H1 (cell line): ENCODE data around the gene DMGDH. TPM values are rescaled to one million over a fixed set of nuclear protein-coding genes. Genes with fewer than 3 reads are reported as not detected.

ENCODE experiments used
- CTCF ChIA-PET: fragments of 300-600 bp; sonication (Branson Sonifier 250); formaldehyde crosslinking; loops from one replicate; lab custom pipeline; 2021; ENCODE audit not compliant: partially characterized antibody; lab: Charles Lee
- POLR2A ChIA-PET: fragments of 300-600 bp; sonication (Branson Sonifier 250); formaldehyde crosslinking; loops from one replicate; lab custom pipeline; 2021; ENCODE audit warnings: inconsistent platforms; ENCODE audit not compliant: partially characterized antibody; lab: Charles Lee
- DNase-seq, 2 experiments: peaks; one replicate each; pipeline versions ENCODE4 v3.0.0 to v3.0.0-alpha.2; 2010 to 2022; ENCODE audit warnings: low spot score in 2 of 2, low read depth in 1 of 2, mixed read lengths in 1 of 2
- FAIRE-seq: peaks from 2 replicates; lab custom pipeline; 2011; peaks lifted over from hg19 to GRCh38; lab: Jason Lieb, UNC
- H2AFZ ChIP-seq: 2 replicates; pipeline ENCODE4 v1.8.1; 2012; ENCODE audit warnings: low read length, inconsistent platforms
- H2AK5ac ChIP-seq: 2 replicates; pipeline ENCODE4 v1.6.1; 2013; ENCODE audit warnings: low read depth, low read length
- H2BK120ac ChIP-seq: replicated peaks from 2 replicates; pipeline ENCODE3; 2013; ENCODE audit warnings: low read depth, low read length, inconsistent platforms
- H2BK12ac ChIP-seq: 2 replicates; pipeline ENCODE4 v1.6.1; 2013; ENCODE audit warnings: low read depth, low read length
- H2BK15ac ChIP-seq: 2 replicates; pipeline ENCODE4 v1.6.1; 2013; ENCODE audit warnings: low read length
- H2BK20ac ChIP-seq: 2 replicates; pipeline ENCODE4 v1.6.1; 2013; ENCODE audit warnings: low read length
- H2BK5ac ChIP-seq: 2 replicates; pipeline ENCODE4 v1.6.1; 2013; ENCODE audit warnings: low read depth, low read length
- H3K14ac ChIP-seq: 2 replicates; pipeline ENCODE4 v1.6.1; 2013; ENCODE audit warnings: inconsistent platforms; ENCODE audit not compliant: insufficient read length
- H3K18ac ChIP-seq: 2 replicates; pipeline ENCODE4 v1.6.1; 2013; ENCODE audit warnings: low read length; ENCODE audit errors: extremely low read depth
- H3K23ac ChIP-seq: 2 replicates; pipeline ENCODE4 v1.6.1; 2013; ENCODE audit warnings: inconsistent platforms; ENCODE audit not compliant: insufficient read length
- H3K23me2 ChIP-seq: 2 replicates; pipeline ENCODE4 v1.6.1; 2013; ENCODE audit warnings: low read depth, low read length
- H3K27ac ChIP-seq: 2 replicates; pipeline ENCODE4 v1.6.1; 2011; ENCODE audit warnings: low read depth, low read length, inconsistent platforms
- H3K27me3 ChIP-seq, 4 experiments: replicated peaks in 1 of 4; 1 replicate in 1 of 4; 2 replicates in 3 of 4; pipeline versions ENCODE4 v1.6.1 to v1.8.1; 2011 to 2013; ENCODE audit warnings: low read length in 3 of 4, mild to moderate bottlenecking in 3 of 4, inconsistent platforms in 2 of 4, mixed read lengths in 2 of 4, moderate library complexity in 1 of 4; ENCODE audit not compliant: control insufficient read depth in 3 of 4, insufficient read depth in 3 of 4; ENCODE audit errors: extremely low read depth in 1 of 4
- H3K36me3 ChIP-seq, 4 experiments: 2 replicates each; pipeline versions ENCODE4 v1.6.1 to v1.8.1; 2011 to 2013; ENCODE audit warnings: mild to moderate bottlenecking in 4 of 4, low read length in 3 of 4, moderate library complexity in 2 of 4, control low read depth in 1 of 4, inconsistent platforms in 1 of 4; ENCODE audit not compliant: insufficient read depth in 4 of 4, control insufficient read depth in 2 of 4
- H3K4ac ChIP-seq: replicated peaks from 2 replicates; pipeline ENCODE3; 2013; ENCODE audit warnings: low read length, low read depth, mixed read lengths, inconsistent platforms; ENCODE audit not compliant: insufficient read length
- H3K4me1 ChIP-seq, 4 experiments: replicated peaks in 1 of 4; 1 replicate in 1 of 4; 2 replicates in 3 of 4; pipeline versions ENCODE4 v1.6.1 to v1.8.1; 2011 to 2013; ENCODE audit warnings: low read length in 3 of 4, inconsistent platforms in 2 of 4, mixed read lengths in 1 of 4; ENCODE audit not compliant: insufficient read depth in 4 of 4, control insufficient read depth in 3 of 4
- H3K4me2 ChIP-seq, 2 experiments: 2 replicates each; pipeline versions ENCODE4 v1.6.1 to v1.8.1; 2011 to 2013; ENCODE audit warnings: low read depth in 2 of 2, low read length in 2 of 2, control low read depth in 1 of 2, inconsistent platforms in 1 of 2, mild to moderate bottlenecking in 1 of 2; ENCODE audit not compliant: insufficient read depth in 1 of 2
- H3K4me3 ChIP-seq, 4 experiments: fragments of 200-600, 300-600 bp in 1 of 4; sonication (generic), shearing (Covaris generic), sonication (Bioruptor Twin) in 1 of 4; 2 replicates each; pipeline versions ENCODE4 v1.5.1 to v1.8.1; 2011 to 2016; ENCODE audit warnings: low read length in 4 of 4, low read depth in 3 of 4, control low read depth in 2 of 4, inconsistent platforms in 2 of 4, mild to moderate bottlenecking in 2 of 4, mixed read lengths in 1 of 4, moderate library complexity in 1 of 4; ENCODE audit not compliant: insufficient read depth in 2 of 4; ENCODE audit errors: extremely low read depth in 1 of 4
- H3K56ac ChIP-seq: replicated peaks from 2 replicates; pipeline ENCODE3; 2013; ENCODE audit warnings: low read depth, mild to moderate bottlenecking, mixed read lengths, low read length, inconsistent platforms; ENCODE audit not compliant: insufficient read length
- H3K79me1 ChIP-seq: 2 replicates; pipeline ENCODE4 v1.6.1; 2013; ENCODE audit warnings: low read depth, low read length, control low read depth
- H3K79me2 ChIP-seq, 2 experiments: 2 replicates each; pipeline versions ENCODE4 v1.6.1 to v1.8.1; 2012 to 2013; ENCODE audit warnings: low read length in 2 of 2, mild to moderate bottlenecking in 2 of 2, inconsistent platforms in 1 of 2; ENCODE audit not compliant: insufficient read depth in 2 of 2, control insufficient read depth in 1 of 2
- H3K9ac ChIP-seq, 4 experiments: replicated peaks in 1 of 4; 1 replicate in 1 of 4; 2 replicates in 3 of 4; pipeline versions ENCODE4 v1.6.1 to v1.8.1; 2011 to 2013; ENCODE audit warnings: low read depth in 3 of 4, low read length in 3 of 4, control low read depth in 2 of 4, mild to moderate bottlenecking in 2 of 4, moderate library complexity in 2 of 4, inconsistent platforms in 1 of 4; ENCODE audit errors: extremely low read depth in 1 of 4
- H3K9me3 ChIP-seq, 2 experiments: 2 replicates each; pipeline versions ENCODE4 v1.6.1 to v1.8.1; 2012 to 2013; ENCODE audit warnings: mild to moderate bottlenecking in 2 of 2, moderate library complexity in 2 of 2, control low read depth in 1 of 2, inconsistent platforms in 1 of 2, low read depth in 1 of 2, low read length in 1 of 2, mixed read lengths in 1 of 2; ENCODE audit not compliant: insufficient read depth in 2 of 2
- H4K20me1 ChIP-seq, 2 experiments: replicated peaks in 1 of 2; 2 replicates each; pipeline versions ENCODE3 to v1.8.1; 2011 to 2013; ENCODE audit warnings: inconsistent platforms in 2 of 2, low read length in 2 of 2, mild to moderate bottlenecking in 1 of 2; ENCODE audit not compliant: insufficient read depth in 2 of 2, control insufficient read depth in 1 of 2
- H4K5ac ChIP-seq: 2 replicates; pipeline ENCODE4 v1.6.1; 2013; ENCODE audit warnings: low read length, low read depth, mixed read lengths, inconsistent platforms; ENCODE audit not compliant: insufficient read length
- H4K8ac ChIP-seq: 2 replicates; pipeline ENCODE4 v1.8.0; 2013; ENCODE audit warnings: mild to moderate bottlenecking, moderate library complexity, low read length, inconsistent platforms; ENCODE audit not compliant: insufficient read depth; ENCODE audit errors: extremely low read depth
- H4K91ac ChIP-seq: replicated peaks from 2 replicates; pipeline ENCODE3; 2013; ENCODE audit warnings: low read length, mixed read lengths, inconsistent platforms; ENCODE audit not compliant: insufficient read length
- CEBPB ChIP-seq: IDR thresholded peaks from 2 replicates; pipeline ENCODE4 v1.6.1; 2012; ENCODE audit warnings: low read depth, low read length
- CREB1 ChIP-seq: IDR thresholded peaks from 2 replicates; pipeline ENCODE4 v1.6.1; 2012; ENCODE audit warnings: inconsistent platforms
- WGBS, 2 experiments: shearing (Covaris generic) in 1 of 2; methylation state at CpG; one replicate each; pipeline versions ENCODE4 v1.1.6 to v1.1.7; 2013 to 2015; ENCODE audit warnings: low lambda C conversion rate in 2 of 2, mixed read lengths in 2 of 2, inconsistent platforms in 1 of 2, low coverage in 1 of 2, missing lambda C conversion rate in 1 of 2; ENCODE audit not compliant: insufficient replicate concordance in 2 of 2, insufficient coverage in 1 of 2, insufficient read length in 1 of 2; ENCODE audit errors: extremely low coverage in 1 of 2, missing lambda C conversion rate in 1 of 2; 5-methylcytosine and 5-hydroxymethylcytosine counted together
- polyA plus RNA-seq, 7 experiments: library from polyadenylated mRNA; depleted of rRNA in 3 of 7; stranded (reverse) in 5 of 7; unstranded in 2 of 7; fragments of >200 nt in 5 of 7; fragments of 200-250 nt in 2 of 7; gene quantifications; 1 replicate in 5 of 7; 2 replicates in 1 of 7; 4 replicates in 1 of 7; pipeline versions ENCODE4 v1.2.1 to v1.2.3, GENCODE V29; 2011 to 2013; ENCODE audit warnings: missing spikeins in 2 of 7, mixed read lengths in 2 of 7
- total RNA-seq: library from RNA; stranded (reverse); fragmentation: NEBNext Ultra II Directional; extraction: Animal tissue kit (Norgen Biotek cat#: 25700); gene quantifications from 2 replicates; pipeline ENCODE4 v1.2.1, GENCODE V29; 2021

The DMGDH gene
- total and polyA plus RNA-seq, 2 of the 8 experiments (the other 6 are each of a cell fraction or from before 2014, with no cell fraction given) = 0.15 TPM; not detected in 1

GRCh38 chr5:79030663-79031484 is 38.6 kb downstream of the DMGDH start:
- H3K23ac ChIP-seq = no peak overlapping the region
- DNase-seq (no peak), FAIRE-seq (no peak)
- no peak overlapping the region for H3K14ac ChIP-seq
- no peaks in the 10 kb centered on the region for H3K27me3 ChIP-seq
- no peak overlapping the region for H2AK5ac ChIP-seq
- no peaks in the 10 kb centered on the region for H3K36me3 ChIP-seq
- H3K79me2 ChIP-seq = no peaks in the 10 kb centered on the region
- H3K4me2 ChIP-seq = no peak overlapping the region
- H3K79me1 ChIP-seq = no peaks in the 10 kb centered on the region
- POLR2A ChIA-PET = no interaction called here
- 92% methylated on average over 11 of the region's 11 CpGs; no CpG with 5 or more reads in 1 of the 2 experiments for WGBS, 2 experiments
- no peak overlapping the region for H3K56ac ChIP-seq
- no peak overlapping the region for H4K8ac ChIP-seq
- H2BK15ac ChIP-seq = no peak overlapping the region
- CTCF ChIA-PET = interaction anchor here (1.0 to 13.1 kb wide), 5 partner anchors 11 to 1053 kb away, joined by 3 to 243 read pairs (median 7); no protein-coding TSS in a partner anchor
- H4K20me1 ChIP-seq = no peaks in the 10 kb centered on the region
- TF ChIP-seq CEBPB = no peak
- TF ChIP-seq CREB1 = no peak
- TF ChIP-seq, all 59 proteins: peak for 0
- Histone ChIP-seq H2BK12ac (no peak overlapping the region), H4K91ac (no peak overlapping the region), H2BK20ac (no peak overlapping the region), H3K18ac (no peak overlapping the region), H2AFZ (no peak overlapping the region), H3K27ac (no peak overlapping the region), H4K5ac (no peak overlapping the region), H3K4ac (no peak overlapping the region), H3K4me1 (no peaks in the 10 kb centered on the region), H3K9me3 (no peaks in the 10 kb centered on the region), H3K23me2 (no peaks in the 10 kb centered on the region), H3K4me3 (no peak overlapping the region), H2BK120ac (no peak overlapping the region), H3K9ac (no peak overlapping the region), H2BK5ac (no peak overlapping the region)
